Retinal pigment epithelial cell (primary cell): ENCODE results near the gene CEACAM3.
"Not testable (repeated sequence)": the region's sequence is repeated elsewhere in the genome, so short reads cannot be mapped to it uniquely, and the experiment has no call there.

ENCODE experiments used
- DNase-seq: peaks from one replicate; pipeline ENCODE4 v3.0.0-alpha.2; 2010; ENCODE audit warnings: low read depth
- H3K4me3 ChIP-seq: 2 replicates; pipeline ENCODE4 v1.5.1; 2011; ENCODE audit warnings: mild to moderate bottlenecking, low read length, control low read depth, moderate library complexity
- TF ChIP-seq, protein P1 (sequence below): conservative IDR thresholded peaks from 2 replicates; pipeline ENCODE4 v1.5.1; 2011; ENCODE audit warnings: low read depth, low read length, control low read depth, inconsistent platforms

Gene CEACAM3

GRCh38 chr19:41758846-41759245 lies 37.5 kb upstream of the CEACAM3 start:
- no peak for DNase-seq
- TF ChIP-seq, protein P1, sequence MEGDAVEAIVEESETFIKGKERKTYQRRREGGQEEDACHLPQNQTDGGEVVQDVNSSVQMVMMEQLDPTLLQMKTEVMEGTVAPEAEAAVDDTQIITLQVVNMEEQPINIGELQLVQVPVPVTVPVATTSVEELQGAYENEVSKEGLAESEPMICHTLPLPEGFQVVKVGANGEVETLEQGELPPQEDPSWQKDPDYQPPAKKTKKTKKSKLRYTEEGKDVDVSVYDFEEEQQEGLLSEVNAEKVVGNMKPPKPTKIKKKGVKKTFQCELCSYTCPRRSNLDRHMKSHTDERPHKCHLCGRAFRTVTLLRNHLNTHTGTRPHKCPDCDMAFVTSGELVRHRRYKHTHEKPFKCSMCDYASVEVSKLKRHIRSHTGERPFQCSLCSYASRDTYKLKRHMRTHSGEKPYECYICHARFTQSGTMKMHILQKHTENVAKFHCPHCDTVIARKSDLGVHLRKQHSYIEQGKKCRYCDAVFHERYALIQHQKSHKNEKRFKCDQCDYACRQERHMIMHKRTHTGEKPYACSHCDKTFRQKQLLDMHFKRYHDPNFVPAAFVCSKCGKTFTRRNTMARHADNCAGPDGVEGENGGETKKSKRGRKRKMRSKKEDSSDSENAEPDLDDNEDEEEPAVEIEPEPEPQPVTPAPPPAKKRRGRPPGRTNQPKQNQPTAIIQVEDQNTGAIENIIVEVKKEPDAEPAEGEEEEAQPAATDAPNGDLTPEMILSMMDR: no peak
- H3K4me3 ChIP-seq: no peak overlapping the region

DNA sequence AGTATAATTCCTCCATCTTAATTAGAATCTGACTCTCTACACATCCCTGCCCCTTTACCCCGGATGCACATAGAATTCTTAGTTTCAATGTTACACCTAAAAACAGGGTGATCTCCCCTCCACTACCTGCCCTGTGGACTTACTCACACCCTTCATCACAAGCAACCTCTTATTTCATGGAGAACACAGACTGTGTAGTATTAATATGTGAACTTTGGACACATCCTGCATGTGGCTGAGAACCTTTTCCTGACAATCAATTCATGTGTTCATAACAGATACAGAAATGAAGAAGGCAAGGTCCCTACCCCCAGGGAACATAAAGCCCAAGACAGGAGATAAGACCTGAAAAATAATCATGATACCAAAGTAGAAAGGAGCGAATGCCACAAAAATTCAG lies 29.3 kb upstream of the CEACAM3 start:
- H3K4me3 ChIP-seq: no peak overlapping the region
- no peak for DNase-seq
- TF ChIP-seq, protein P1: no peak

- DNase-seq, H3K4me3 ChIP-seq: not testable (repeated sequence)
These were observed 28.3 kb upstream of the CEACAM3 start for GRCh38 chr19:41768105-41768504.

DNA sequence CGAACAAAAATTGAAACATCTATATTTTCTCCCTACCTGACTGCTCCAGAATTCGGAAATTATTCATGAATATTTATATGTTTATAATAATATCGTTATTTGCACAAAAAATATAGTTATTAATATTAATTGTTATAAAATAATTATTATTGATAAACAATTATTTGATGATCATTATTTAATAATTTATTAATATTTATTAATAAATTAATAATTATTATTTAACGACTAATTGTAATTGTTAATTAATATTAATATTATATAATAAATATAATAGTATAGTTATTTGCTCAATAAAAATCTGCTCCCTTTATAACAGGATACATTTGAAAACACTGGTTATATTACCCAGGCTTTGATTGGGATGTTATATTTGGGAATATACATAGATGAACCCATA lies 26.8 kb upstream of the CEACAM3 start:
- DNase-seq: no peak
- TF ChIP-seq, protein P1: no peak
- no peak overlapping the region for H3K4me3 ChIP-seq

DNA sequence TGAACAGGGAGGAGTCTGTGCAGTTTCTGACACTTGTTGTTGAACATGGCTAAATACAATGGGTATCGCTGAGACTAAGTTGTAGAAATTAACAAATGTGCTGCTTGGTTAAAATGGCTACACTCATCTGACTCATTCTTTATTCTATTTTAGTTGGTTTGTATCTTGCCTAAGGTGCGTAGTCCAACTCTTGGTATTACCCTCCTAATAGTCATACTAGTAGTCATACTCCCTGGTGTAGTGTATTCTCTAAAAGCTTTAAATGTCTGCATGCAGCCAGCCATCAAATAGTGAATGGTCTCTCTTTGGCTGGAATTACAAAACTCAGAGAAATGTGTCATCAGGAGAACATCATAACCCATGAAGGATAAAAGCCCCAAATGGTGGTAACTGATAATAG lies 25.0 kb upstream of the CEACAM3 start:
- TF ChIP-seq, protein P1: no peak
- no peak overlapping the region for H3K4me3 ChIP-seq
- DNase-seq: no peak

DNA sequence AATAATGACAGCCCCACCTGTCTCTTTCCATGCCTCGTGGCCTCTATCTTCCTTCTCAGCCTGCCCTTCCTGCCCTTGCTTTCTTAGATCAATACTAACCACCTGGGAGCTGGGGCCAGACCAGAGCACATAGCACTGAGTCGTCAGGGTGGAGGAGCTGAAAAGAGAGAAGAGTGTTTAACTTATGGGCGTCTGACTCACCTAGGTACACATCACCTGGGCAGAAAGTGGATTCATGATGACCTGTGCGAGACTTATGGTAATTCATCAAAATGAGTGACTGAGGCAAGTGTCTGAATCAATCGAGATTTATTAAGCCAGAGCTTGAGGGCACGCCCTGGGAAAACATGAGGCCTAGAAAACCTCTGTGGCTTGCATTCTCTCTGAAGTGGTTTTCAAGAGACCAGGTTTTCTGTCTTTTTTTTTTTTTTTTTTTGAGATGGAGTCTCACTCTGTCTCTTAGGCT lies 21.8 kb upstream of the CEACAM3 start:
- no peak for DNase-seq

GRCh38 chr19:41776700-41777099 lies 19.7 kb upstream of the CEACAM3 start:
- DNase-seq: no peak
- TF ChIP-seq, protein P1: no peak
- no peak overlapping the region for H3K4me3 ChIP-seq

More for the DNA sequence above, 21.8 kb upstream of the CEACAM3 start:
- H3K4me3 ChIP-seq: no peak overlapping the region
- TF ChIP-seq, protein P1: no peak

GRCh38 chr19:41783612-41784011 lies 12.8 kb upstream of the CEACAM3 start:
- DNase-seq: no peak
- TF ChIP-seq, protein P1: no peak
- H3K4me3 ChIP-seq: no peak overlapping the region
